Gastroesophageal sphincter (tissue), 3 donors: ENCODE measurements around the gene KIF13A.

Source experiments
- EP300 ChIP-seq: sonication (generic); formaldehyde crosslinking; IDR thresholded peaks from one replicate; pipeline ENCODE4 v1.6.1; 2017; ENCODE audit warnings: antibody characterized with exemption, mild to moderate bottlenecking
- POLR2AphosphoS5 ChIP-seq: sonication (generic); formaldehyde crosslinking; IDR thresholded peaks from one replicate; pipeline ENCODE4 v1.6.1; 2017; ENCODE audit warnings: antibody characterized with exemption
- TF ChIP-seq, protein P1 (sequence below), 4 experiments: fragments of 200-600 bp in 2 of 4; fragments of 450-650 bp in 2 of 4; sonication (generic) in 1 of 4; IDR thresholded peaks; one replicate each; pipeline ENCODE4 v1.5.1; 2017 to 2019; ENCODE audit warnings: antibody characterized with exemption in 4 of 4, mild to moderate bottlenecking in 2 of 4, moderate library complexity in 2 of 4

DNA sequence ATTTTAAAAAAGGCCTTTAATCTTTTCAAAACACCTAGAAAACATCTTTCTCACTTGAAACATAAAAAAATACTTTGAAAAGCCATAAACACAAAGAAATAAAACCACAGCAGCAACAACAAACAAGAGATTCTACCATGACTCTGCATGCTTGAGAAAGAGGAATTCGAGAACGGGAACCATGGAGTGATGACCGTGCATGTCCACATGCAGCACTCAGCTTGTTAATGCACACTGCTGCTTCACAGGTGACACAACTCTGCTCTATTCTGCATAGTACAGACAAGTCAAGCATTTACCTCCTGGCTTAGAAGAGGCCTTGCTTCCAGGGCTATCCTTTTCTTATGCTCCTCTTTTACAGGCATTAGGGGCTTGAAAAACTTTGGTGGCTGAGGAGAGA, 215.8 kb downstream of the KIF13A start:
- TF ChIP-seq, protein P1, sequence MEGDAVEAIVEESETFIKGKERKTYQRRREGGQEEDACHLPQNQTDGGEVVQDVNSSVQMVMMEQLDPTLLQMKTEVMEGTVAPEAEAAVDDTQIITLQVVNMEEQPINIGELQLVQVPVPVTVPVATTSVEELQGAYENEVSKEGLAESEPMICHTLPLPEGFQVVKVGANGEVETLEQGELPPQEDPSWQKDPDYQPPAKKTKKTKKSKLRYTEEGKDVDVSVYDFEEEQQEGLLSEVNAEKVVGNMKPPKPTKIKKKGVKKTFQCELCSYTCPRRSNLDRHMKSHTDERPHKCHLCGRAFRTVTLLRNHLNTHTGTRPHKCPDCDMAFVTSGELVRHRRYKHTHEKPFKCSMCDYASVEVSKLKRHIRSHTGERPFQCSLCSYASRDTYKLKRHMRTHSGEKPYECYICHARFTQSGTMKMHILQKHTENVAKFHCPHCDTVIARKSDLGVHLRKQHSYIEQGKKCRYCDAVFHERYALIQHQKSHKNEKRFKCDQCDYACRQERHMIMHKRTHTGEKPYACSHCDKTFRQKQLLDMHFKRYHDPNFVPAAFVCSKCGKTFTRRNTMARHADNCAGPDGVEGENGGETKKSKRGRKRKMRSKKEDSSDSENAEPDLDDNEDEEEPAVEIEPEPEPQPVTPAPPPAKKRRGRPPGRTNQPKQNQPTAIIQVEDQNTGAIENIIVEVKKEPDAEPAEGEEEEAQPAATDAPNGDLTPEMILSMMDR (IDR thresholded peaks at IDR 0.05) = no peak
- TF ChIP-seq POLR2AphosphoS5 (no peak), EP300 (no peak)
